Transverse colon (tissue), 4 donors: ENCODE measurements around the gene UBE2K. TPM values are rescaled to one million over a fixed set of nuclear protein-coding genes. Genes with fewer than 3 reads are reported as not detected.
"Not testable (repeated sequence)": the region's sequence is repeated elsewhere in the genome, so short reads cannot be mapped to it uniquely, and the experiment has no call there.

Experiments
- DNase-seq: peaks from one replicate; pipeline ENCODE4 v3.0.0-alpha.2; 2019
- H3K27ac ChIP-seq, 4 donors: fragments of 200-600 bp; sonication (generic); 2 replicates each; pipeline ENCODE4 v1.5.1; 2016 to 2018; ENCODE audit warnings: inconsistent platforms in 4 of 4
- H3K27me3 ChIP-seq: fragments of 200-600 bp; sonication (generic); 2 replicates; pipeline ENCODE4 v1.5.1; 2017; ENCODE audit warnings: inconsistent platforms
- H3K36me3 ChIP-seq, 4 donors: fragments of 200-600 bp; sonication (generic); 2 replicates each; pipeline ENCODE4 v1.5.1; 2017 to 2019; ENCODE audit warnings: inconsistent platforms in 4 of 4
- H3K4me1 ChIP-seq, 4 donors: fragments of 200-600 bp; sonication (generic); 2 replicates each; pipeline ENCODE4 v1.5.1; 2017 to 2020; ENCODE audit warnings: inconsistent platforms in 4 of 4
- H3K4me3 ChIP-seq, 4 donors: fragments of 200-600 bp; sonication (generic); 1 replicate in 1 of 4; 2 replicates in 3 of 4; pipeline versions ENCODE4 v1.5.1 to v1.6.1; 2017 to 2019; ENCODE audit warnings: inconsistent platforms in 4 of 4
- H3K9me3 ChIP-seq, 2 donors: fragments of 200-600 bp; sonication (generic); 2 replicates each; pipeline ENCODE4 v1.5.1; 2017 to 2019; ENCODE audit warnings: inconsistent platforms in 2 of 2
- EP300 ChIP-seq: sonication (generic); formaldehyde crosslinking; IDR thresholded peaks from one replicate; pipeline ENCODE4 v1.6.1; 2017; ENCODE audit warnings: antibody characterized with exemption, low read depth
- POLR2A ChIP-seq: fragments of 450-650 bp; IDR thresholded peaks from one replicate; pipeline ENCODE4 v1.6.1; 2016; ENCODE audit warnings: antibody characterized with exemption, mild to moderate bottlenecking, moderate library complexity
- POLR2AphosphoS5 ChIP-seq, 3 donors: sonication (generic); formaldehyde crosslinking; IDR thresholded peaks; one replicate each; pipeline ENCODE4 v1.6.1; 2016; ENCODE audit warnings: antibody characterized with exemption in 3 of 3
- WGBS, 2 donors: methylation state at CpG; one replicate each; pipeline ENCODE4 v1.1.5; 2018; ENCODE audit warnings: low coverage in 1 of 2; 5-methylcytosine and 5-hydroxymethylcytosine counted together
- in situ Hi-C, 4 donors: fragments of 200-750 bp; cut with MboI; loops; one replicate each; pipeline versions ENCODE4 v1.15.0 to v1.15.1; 2017; ENCODE audit warnings: low sequenced_read_pairs in 3 of 4, low pct_ligation_motif_present in 1 of 4, low pct_unique_long_range_greater_than_20kb in 1 of 4
- intact Hi-C: fragments of 100-400 bp; cut with DNase I; formaldehyde crosslinking; loops from one replicate; pipeline ENCODE4 v1.15.1; 2023; ENCODE audit warnings: low total_unique reads
- total RNA-seq, 4 donors: library from RNA; depleted of rRNA; stranded (reverse); fragments of >200 nt; gene quantifications; one replicate each; pipeline ENCODE4 v1.1.0, GENCODE V29; 2016
- TF ChIP-seq, protein P1 (sequence below), 5 experiments: fragments of 200-600 bp in 3 of 5; fragments of 450-650 bp in 2 of 5; sonication (generic) in 3 of 5; IDR thresholded peaks; 1 replicate in 2 of 5; 2 replicates in 3 of 5; pipeline ENCODE4 v1.5.1; 2016 to 2017; ENCODE audit warnings: antibody characterized with exemption in 5 of 5, inconsistent platforms in 3 of 5, mild to moderate bottlenecking in 2 of 5, moderate library complexity in 1 of 5

UBE2K gene
- total RNA-seq, 4 donors from 2014 or later, result 18.9 to 48.6 (median 37.3) TPM

DNA sequence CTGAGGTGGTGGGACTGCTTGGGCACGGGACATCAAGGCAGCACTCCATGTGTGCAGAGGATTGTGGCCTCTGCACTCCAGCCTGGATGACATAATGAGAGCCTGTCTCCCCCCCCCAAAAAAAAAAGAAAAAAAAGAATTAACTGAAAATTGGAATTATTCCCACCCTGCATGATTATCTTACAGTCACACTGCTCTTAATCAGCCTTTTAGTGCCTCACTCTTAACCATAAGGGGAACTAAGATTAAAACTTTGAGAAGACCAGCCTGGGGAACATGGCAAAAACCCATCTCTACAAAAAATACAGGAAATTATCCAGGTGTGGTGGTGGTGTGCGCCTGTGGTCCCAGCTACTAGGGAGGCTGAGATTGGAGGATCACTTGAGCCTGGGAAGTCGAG is 94.6 kb downstream of the UBE2K start:
- DNase-seq, result no peak
- H3K4me1 ChIP-seq, result no peaks in the 10 kb centered on the region
- intact Hi-C loops (no loop called here), in situ Hi-C loops (no loop called here)
- no peaks in the 10 kb centered on the region for H3K36me3 ChIP-seq
- H3K4me3 ChIP-seq, result no peak overlapping the region
- no peaks in the 10 kb centered on the region for H3K9me3 ChIP-seq
- H3K27me3 ChIP-seq, result no peaks in the 10 kb centered on the region
- 83 to 94% methylated on average over 2 to 3 of the region's 3 CpGs for WGBS, 2 donors
- H3K27ac ChIP-seq, result no peak overlapping the region
- TF ChIP-seq EP300, result no peak
- TF ChIP-seq, protein P1, sequence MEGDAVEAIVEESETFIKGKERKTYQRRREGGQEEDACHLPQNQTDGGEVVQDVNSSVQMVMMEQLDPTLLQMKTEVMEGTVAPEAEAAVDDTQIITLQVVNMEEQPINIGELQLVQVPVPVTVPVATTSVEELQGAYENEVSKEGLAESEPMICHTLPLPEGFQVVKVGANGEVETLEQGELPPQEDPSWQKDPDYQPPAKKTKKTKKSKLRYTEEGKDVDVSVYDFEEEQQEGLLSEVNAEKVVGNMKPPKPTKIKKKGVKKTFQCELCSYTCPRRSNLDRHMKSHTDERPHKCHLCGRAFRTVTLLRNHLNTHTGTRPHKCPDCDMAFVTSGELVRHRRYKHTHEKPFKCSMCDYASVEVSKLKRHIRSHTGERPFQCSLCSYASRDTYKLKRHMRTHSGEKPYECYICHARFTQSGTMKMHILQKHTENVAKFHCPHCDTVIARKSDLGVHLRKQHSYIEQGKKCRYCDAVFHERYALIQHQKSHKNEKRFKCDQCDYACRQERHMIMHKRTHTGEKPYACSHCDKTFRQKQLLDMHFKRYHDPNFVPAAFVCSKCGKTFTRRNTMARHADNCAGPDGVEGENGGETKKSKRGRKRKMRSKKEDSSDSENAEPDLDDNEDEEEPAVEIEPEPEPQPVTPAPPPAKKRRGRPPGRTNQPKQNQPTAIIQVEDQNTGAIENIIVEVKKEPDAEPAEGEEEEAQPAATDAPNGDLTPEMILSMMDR (IDR thresholded peaks at IDR 0.05), result no peak
- TF ChIP-seq POLR2A, result no peak
- TF ChIP-seq POLR2AphosphoS5 (IDR thresholded peaks at IDR 0.05), result no peak

DNA sequence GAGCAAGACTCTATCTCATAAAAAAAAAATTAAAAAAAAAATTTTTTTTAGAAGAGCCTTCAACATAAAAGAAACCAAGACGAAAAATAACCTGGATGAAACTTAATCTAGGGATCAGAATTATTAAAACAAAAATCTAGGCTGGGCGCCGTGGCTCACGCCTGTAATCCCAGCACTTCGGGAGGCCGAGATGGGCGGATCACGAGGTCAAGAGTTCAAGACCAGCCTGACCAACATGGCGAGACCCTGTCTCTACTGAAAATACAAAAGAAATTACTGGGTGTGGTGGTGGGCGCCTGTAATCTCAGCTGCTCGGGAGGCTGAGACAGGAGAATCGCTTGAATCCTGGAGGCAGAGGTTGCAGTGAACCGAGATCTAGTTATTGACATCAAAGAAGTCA is 95.0 kb downstream of the UBE2K start:
- H3K27ac ChIP-seq, in situ Hi-C loops, H3K27me3 ChIP-seq, H3K36me3 ChIP-seq, intact Hi-C loops, H3K4me1 ChIP-seq, DNase-seq, H3K4me3 ChIP-seq, H3K9me3 ChIP-seq: not testable (repeated sequence)
- 94 to 96% methylated on average over 8 to 13 of the region's 13 CpGs for WGBS, 2 donors

DNA sequence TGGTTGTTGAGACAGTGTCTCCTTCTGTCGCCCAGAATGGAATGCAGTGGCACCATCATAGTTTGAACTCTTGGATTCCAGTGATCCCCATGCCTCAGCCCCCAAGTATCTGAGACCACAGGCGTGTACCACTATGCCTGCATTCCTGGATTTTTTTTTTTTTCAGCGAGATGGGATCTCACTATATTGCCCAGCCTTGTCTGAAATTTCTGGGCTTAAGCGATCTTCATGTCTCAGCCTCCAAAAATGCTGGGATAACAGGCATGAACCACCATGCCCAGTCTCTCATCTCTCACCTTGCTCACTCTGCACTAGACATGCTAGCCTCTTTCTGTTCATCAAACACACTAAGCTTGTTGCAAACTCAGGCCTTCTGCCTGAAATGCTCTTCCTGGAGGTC is 104.1 kb downstream of the UBE2K start:
- in situ Hi-C loops (no loop called here), intact Hi-C loops (loop anchor here (1.0 kb wide), 1 partner anchor 38 kb away; no protein-coding TSS in a partner anchor)
- WGBS, 2 donors, result 84% methylated on average over 4 of the region's 4 CpGs; no CpG with 5 or more reads in 1 of the 2 donors
- no peaks in the 10 kb centered on the region for H3K9me3 ChIP-seq
- H3K4me1 ChIP-seq, result no peaks in the 10 kb centered on the region
- H3K27me3 ChIP-seq, result no peaks in the 10 kb centered on the region
- TF ChIP-seq POLR2AphosphoS5 (IDR thresholded peaks at IDR 0.05), result no peak
- TF ChIP-seq EP300, result no peak
- TF ChIP-seq, protein P1 (IDR thresholded peaks at IDR 0.05), result no peak
- TF ChIP-seq POLR2A, result no peak
- no peak overlapping the region for H3K4me3 ChIP-seq
- no peaks in the 10 kb centered on the region for H3K36me3 ChIP-seq
- H3K27ac ChIP-seq, result no peak overlapping the region
- no peak for DNase-seq

DNA sequence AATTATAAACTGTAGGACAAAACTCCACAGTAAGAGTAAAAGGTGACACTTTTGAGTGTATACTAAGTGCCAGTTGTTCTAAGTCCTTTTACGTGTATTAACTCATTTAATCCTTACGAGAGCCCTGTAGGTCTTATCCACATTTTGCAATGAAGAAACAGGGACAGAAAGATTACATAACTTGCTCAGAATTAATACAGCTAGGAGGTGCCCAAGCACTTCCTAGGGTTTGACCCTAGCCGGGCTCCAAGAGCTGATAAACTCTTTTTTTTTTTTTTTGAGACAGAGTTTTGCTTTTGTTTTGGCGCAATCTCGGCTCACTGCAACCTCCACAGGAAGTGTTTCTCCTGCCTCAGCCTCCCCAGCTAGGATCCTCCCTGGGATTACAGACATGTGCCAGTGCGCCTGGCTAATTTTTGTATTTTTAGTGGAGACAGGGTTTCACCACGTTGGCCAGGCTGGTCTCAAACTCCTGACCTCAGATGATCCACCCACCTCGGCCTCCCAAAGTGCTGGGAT is 110.4 kb downstream of the UBE2K start:
- Histone ChIP-seq H3K4me1 (no peaks in the 10 kb centered on the region), H3K4me3 (no peak overlapping the region), H3K9me3 (no peaks in the 10 kb centered on the region), H3K36me3 (no peaks in the 10 kb centered on the region), H3K27ac (no peak overlapping the region), H3K27me3 (no peaks in the 10 kb centered on the region)
- in situ Hi-C loops (no loop called here), intact Hi-C loops (no loop called here)
- no peak for DNase-seq
- TF ChIP-seq POLR2AphosphoS5 (IDR thresholded peaks at IDR 0.05), result no peak
- TF ChIP-seq, protein P1 (IDR thresholded peaks at IDR 0.05), result no peak
- no peak for TF ChIP-seq EP300
- no peak for TF ChIP-seq POLR2A
- 65 to 73% methylated on average over 5 to 8 of the region's 8 CpGs for WGBS, 2 donors

DNA sequence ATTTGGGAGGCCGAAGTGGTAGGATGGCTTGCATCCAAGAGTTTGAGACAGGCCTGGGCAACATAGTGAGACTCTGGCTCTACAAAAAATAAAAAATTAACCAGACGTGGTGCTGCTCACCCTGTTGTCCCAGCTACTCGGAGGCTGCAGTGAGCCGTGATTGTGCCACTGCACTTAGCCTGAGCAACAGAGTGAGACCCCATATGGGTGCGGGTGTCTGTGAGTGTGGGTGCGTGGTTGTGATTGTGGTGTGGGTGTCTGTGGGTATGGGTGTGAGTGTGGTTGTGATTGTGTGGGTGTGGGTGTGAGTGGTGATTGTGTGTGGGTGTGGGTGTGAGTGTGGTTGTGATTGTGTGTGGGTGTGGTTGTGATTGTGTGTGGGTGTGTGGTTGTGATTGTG is 114.6 kb downstream of the UBE2K start:
- intact Hi-C loops, result no loop called here
- TF ChIP-seq EP300 (no peak), POLR2AphosphoS5 (IDR thresholded peaks at IDR 0.05) (no peak), POLR2A (no peak)
- TF ChIP-seq, protein P1 (IDR thresholded peaks at IDR 0.05), result no peak
- Histone ChIP-seq H3K4me1 (no peaks in the 10 kb centered on the region), H3K27ac (no peak overlapping the region), H3K27me3 (no peaks in the 10 kb centered on the region), H3K4me3 (no peak overlapping the region), H3K9me3 (no peaks in the 10 kb centered on the region), H3K36me3 (no peaks in the 10 kb centered on the region)
- in situ Hi-C loops, result no loop called here
- DNase-seq, result no peak
- WGBS, 2 donors, result 72% methylated on average over 6 of the region's 6 CpGs; no CpG with 5 or more reads in 1 of the 2 donors

DNA sequence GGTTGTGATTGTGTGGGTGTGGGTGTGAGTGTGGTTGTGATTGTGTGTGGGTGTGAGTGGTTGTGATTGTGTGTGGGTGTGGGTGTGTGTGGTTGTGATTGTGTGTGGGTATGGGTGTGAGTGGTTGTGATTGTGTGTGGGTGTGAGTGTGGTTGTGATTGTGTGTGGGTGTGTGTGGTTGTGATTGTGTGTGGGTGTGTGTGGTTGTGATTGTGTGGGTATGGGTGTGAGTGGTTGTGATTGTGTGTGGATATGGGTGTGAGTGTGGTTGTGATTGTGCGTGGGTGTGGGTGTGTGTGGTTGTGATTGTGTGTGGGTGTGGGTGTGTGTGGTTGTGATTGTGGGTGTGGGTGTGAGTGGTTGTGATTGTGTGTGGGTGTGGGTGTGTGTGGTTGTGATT is 115.1 kb downstream of the UBE2K start:
- H3K27ac ChIP-seq, H3K4me3 ChIP-seq, H3K36me3 ChIP-seq, H3K9me3 ChIP-seq, in situ Hi-C loops, H3K27me3 ChIP-seq, H3K4me1 ChIP-seq, intact Hi-C loops, DNase-seq: not testable (repeated sequence)
- 0% methylated on average over 1 of the region's 1 CpG; no CpG with 5 or more reads in 1 of the 2 donors for WGBS, 2 donors

DNA sequence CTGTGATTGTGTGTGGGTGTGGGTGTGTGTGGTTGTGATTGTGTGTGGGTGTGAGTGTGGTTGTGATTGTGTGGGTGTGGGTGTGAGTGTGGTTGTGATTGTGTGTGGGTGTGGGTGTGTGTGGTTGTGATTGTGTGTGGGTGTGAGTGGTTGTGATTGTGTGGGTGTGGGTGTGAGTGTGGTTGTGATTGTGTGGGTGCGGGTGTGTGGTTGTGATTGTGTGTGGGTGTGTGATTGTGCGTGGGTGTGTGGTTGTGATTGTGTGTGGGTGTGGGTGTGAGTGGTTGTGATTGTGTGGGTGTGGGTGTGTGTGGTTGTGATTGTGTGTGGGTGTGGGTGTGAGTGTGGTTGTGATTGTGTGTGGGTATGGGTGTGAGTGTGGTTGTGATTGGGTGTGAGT is 115.8 kb downstream of the UBE2K start:
- H3K9me3 ChIP-seq, H3K4me3 ChIP-seq, H3K4me1 ChIP-seq, H3K36me3 ChIP-seq, H3K27ac ChIP-seq, DNase-seq, H3K27me3 ChIP-seq, in situ Hi-C loops, intact Hi-C loops: not testable (repeated sequence)
- 51 to 88% methylated on average over 1 to 2 of the region's 2 CpGs for WGBS, 2 donors
